ENCODE data around the gene HECTD4. TPM values are rescaled to one million over a fixed set of nuclear protein-coding genes. Genes with fewer than 3 reads are reported as not detected.
"Not testable (repeated sequence)": the region's sequence is repeated elsewhere in the genome, so short reads cannot be mapped to it uniquely, and the experiment has no call there.

Gene HECTD4
- total RNA-seq, 1 experiment from 2014 or later, result 30.0 TPM

- peaks cover 10 to 21% of the 10 kb centered on the region in 2 experiments for H3K9me3 Mint-ChIP-seq
- no peak overlapping the region for H3K4me2 ChIP-seq (ENCODE audit: insufficient read depth, insufficient read length, low read length)
- no peak overlapping the region for H2BK20ac ChIP-seq (ENCODE audit: low read depth, low read length, poor library complexity, severe bottlenecking)
- no peak overlapping the region for H3K4me3 Mint-ChIP-seq
- H3K23me2 ChIP-seq (ENCODE audit: insufficient read length, low read depth, low read length, poor library complexity, severe bottlenecking), result no peaks in the 10 kb centered on the region
- no peak overlapping the region for H3T11ph ChIP-seq (ENCODE audit: low read length)
- no peaks in the 10 kb centered on the region for H3K79me1 ChIP-seq (ENCODE audit: insufficient read depth, low read depth, low read length, poor library complexity, severe bottlenecking)
- H3K23ac ChIP-seq (ENCODE audit: insufficient read length, low read depth, low read length), result no peak overlapping the region
- H2BK15ac ChIP-seq (ENCODE audit: low read depth, low read length), result no peak overlapping the region
- H3K18ac ChIP-seq (ENCODE audit: insufficient read length, low read depth, low read length), result no peak overlapping the region
- H2AK5ac ChIP-seq (ENCODE audit: insufficient read length, low read length), result no peak overlapping the region
- no peak overlapping the region for H4K91ac ChIP-seq (ENCODE audit: insufficient read length, low read depth, low read length)
- no peaks in the 10 kb centered on the region for H3K79me2 ChIP-seq (ENCODE audit: insufficient read depth, low read length)
- no peak overlapping the region for H3K27ac ChIP-seq (ENCODE audit: insufficient read length, low read depth, low read length)
- no peak for TF ChIP-seq CTCF (conservative IDR thresholded peaks at IDR 0.05)
- H3K27ac Mint-ChIP-seq, result no peak overlapping the region
- no peak overlapping the region for H2BK12ac ChIP-seq (ENCODE audit: insufficient read length, low read depth, low read length)
- H3K4me1 ChIP-seq (ENCODE audit: insufficient read depth, low read length), result no peaks in the 10 kb centered on the region
- no peaks in the 10 kb centered on the region for H3K27me3 ChIP-seq (ENCODE audit: insufficient read depth, low read length)
- peaks cover 52 to 80% (median 76%) of the 10 kb centered on the region in 3 experiments for H3K36me3 Mint-ChIP-seq (ENCODE audit: insufficient read depth in 1 of 3, low read depth in 3 of 3)
- no peaks in the 10 kb centered on the region for H4K20me1 ChIP-seq (ENCODE audit: control insufficient read depth, insufficient read depth, insufficient read length)
- H3K14ac ChIP-seq (ENCODE audit: insufficient read depth, low read length), result no peak overlapping the region
- DNase-seq, result no peak
- H2BK120ac ChIP-seq (ENCODE audit: low read depth, low read length, poor library complexity, severe bottlenecking), result no peak overlapping the region
- H3K9me3 ChIP-seq (ENCODE audit: control insufficient read depth, low read depth, low read length), result no peaks in the 10 kb centered on the region
- H3K56ac ChIP-seq (ENCODE audit: insufficient read length, low read depth, low read length), result no peak overlapping the region
- H3K27me3 Mint-ChIP-seq (ENCODE audit: low read depth), result no peaks in the 10 kb centered on the region; the same call in 1 of the 2 replicates
- no peak overlapping the region for H3K4ac ChIP-seq (ENCODE audit: low read depth, low read length)
- no peak overlapping the region for H2BK5ac ChIP-seq (ENCODE audit: insufficient read length, low read length)
- no peaks in the 10 kb centered on the region for H3K4me1 Mint-ChIP-seq
- H4K8ac ChIP-seq (replicated peaks; ENCODE audit: insufficient read length, low read depth, low read length), result no peak overlapping the region
- no peak overlapping the region for H2AFZ ChIP-seq (ENCODE audit: low read length)
- H3K9ac ChIP-seq (ENCODE audit: extremely low read depth, insufficient read length, low read length), result no peak overlapping the region
- WGBS (ENCODE audit: extremely low coverage, insufficient read length, low lambda C conversion rate), result no CpG with 5 or more reads among the region's 6 CpGs
- H4K5ac ChIP-seq (ENCODE audit: insufficient read length, low read depth, low read length), result no peak overlapping the region
Measured at GRCh38 chr12:112159146-112159541, 223.1 kb downstream of the HECTD4 start.

- H3K14ac ChIP-seq (ENCODE audit: insufficient read depth, low read length); H3K27me3 Mint-ChIP-seq (ENCODE audit: low read depth); H3K56ac ChIP-seq (ENCODE audit: insufficient read length, low read depth, low read length); DNase-seq; H3K4me1 Mint-ChIP-seq; H3K9me3 ChIP-seq (ENCODE audit: control insufficient read depth, low read depth, low read length); H4K5ac ChIP-seq (ENCODE audit: insufficient read length, low read depth, low read length); H3K9ac ChIP-seq (ENCODE audit: extremely low read depth, insufficient read length, low read length); H3K23me2 ChIP-seq (ENCODE audit: insufficient read length, low read depth, low read length, poor library complexity, severe bottlenecking); H3K23ac ChIP-seq (ENCODE audit: insufficient read length, low read depth, low read length); H3T11ph ChIP-seq (ENCODE audit: low read length); H3K4me1 ChIP-seq (ENCODE audit: insufficient read depth, low read length); H3K27ac ChIP-seq (ENCODE audit: insufficient read length, low read depth, low read length); H3K18ac ChIP-seq (ENCODE audit: insufficient read length, low read depth, low read length); H3K79me1 ChIP-seq (ENCODE audit: insufficient read depth, low read depth, low read length, poor library complexity, severe bottlenecking); H3K4me2 ChIP-seq (ENCODE audit: insufficient read depth, insufficient read length, low read length); H4K20me1 ChIP-seq (ENCODE audit: control insufficient read depth, insufficient read depth, insufficient read length); H2BK120ac ChIP-seq (ENCODE audit: low read depth, low read length, poor library complexity, severe bottlenecking); H2AFZ ChIP-seq (ENCODE audit: low read length); H2BK12ac ChIP-seq (ENCODE audit: insufficient read length, low read depth, low read length); H4K91ac ChIP-seq (ENCODE audit: insufficient read length, low read depth, low read length); H4K8ac ChIP-seq (replicated peaks; ENCODE audit: insufficient read length, low read depth, low read length); H2BK20ac ChIP-seq (ENCODE audit: low read depth, low read length, poor library complexity, severe bottlenecking); H2BK15ac ChIP-seq (ENCODE audit: low read depth, low read length); H2AK5ac ChIP-seq (ENCODE audit: insufficient read length, low read length); H3K27me3 ChIP-seq (ENCODE audit: insufficient read depth, low read length); H3K4me3 Mint-ChIP-seq; H3K27ac Mint-ChIP-seq; H3K79me2 ChIP-seq (ENCODE audit: insufficient read depth, low read length); H2BK5ac ChIP-seq (ENCODE audit: insufficient read length, low read length); H3K4ac ChIP-seq (ENCODE audit: low read depth, low read length): not testable (repeated sequence)
- WGBS (ENCODE audit: extremely low coverage, insufficient read length, low lambda C conversion rate), result no CpG with 5 or more reads among the region's 11 CpGs
- Mint-ChIP-seq H3K36me3 (ENCODE audit: insufficient read depth in 1 of 3, low read depth in 3 of 3) (peaks cover 56 to 85% (median 81%) of the 10 kb centered on the region in 3 experiments), H3K9me3 (peaks cover 10 to 21% of the 10 kb centered on the region in 2 experiments)
Measured at GRCh38 chr12:112158461-112159145, 223.6 kb downstream of the HECTD4 start.

Measured in H9 (cell line).